ENCODE measurements around the gene PDS5A.
"Not testable (repeated sequence)": the region's sequence is repeated elsewhere in the genome, so short reads cannot be mapped to it uniquely, and the experiment has no call there.

The PDS5A gene

GRCh38 chr4:39924014-39924413, 53.7 kb downstream of the PDS5A start:
- no peak for TF ChIP-seq CTCF (IDR thresholded peaks at IDR 0.05; ENCODE audit: low read length, missing control alignments)
- H3K4me3 ChIP-seq (replicated peaks; ENCODE audit: low read depth, low read length): no peak overlapping the region
- DNase-seq (ENCODE audit: low read depth): no peak

- TF ChIP-seq CTCF (IDR thresholded peaks at IDR 0.05; ENCODE audit: low read length, missing control alignments): no peak
- DNase-seq (ENCODE audit: low read depth): no peak
- no peak overlapping the region for H3K4me3 ChIP-seq (replicated peaks; ENCODE audit: low read depth, low read length)
Observed at GRCh38 chr4:39922399-39922798, 55.3 kb downstream of the PDS5A start.

GRCh38 chr4:39913471-39913870, 64.2 kb downstream of the PDS5A start:
- TF ChIP-seq CTCF (IDR thresholded peaks at IDR 0.05; ENCODE audit: low read length, missing control alignments): no peak
- no peak for DNase-seq (ENCODE audit: low read depth)
- H3K4me3 ChIP-seq (replicated peaks; ENCODE audit: low read depth, low read length): no peak overlapping the region

- no peak for DNase-seq (ENCODE audit: low read depth)
- H3K4me3 ChIP-seq (replicated peaks; ENCODE audit: low read depth, low read length): no peak overlapping the region
- TF ChIP-seq CTCF (IDR thresholded peaks at IDR 0.05; ENCODE audit: low read length, missing control alignments): no peak
Observed at GRCh38 chr4:39910064-39910463, 67.6 kb downstream of the PDS5A start.

- H3K4me3 ChIP-seq (replicated peaks; ENCODE audit: low read depth, low read length): no peak overlapping the region
- no peak for TF ChIP-seq CTCF (IDR thresholded peaks at IDR 0.05; ENCODE audit: low read length, missing control alignments)
- DNase-seq (ENCODE audit: low read depth): peak; percentile 5
Observed at GRCh38 chr4:39908284-39908683, 69.4 kb downstream of the PDS5A start.

GRCh38 chr4:39905656-39906055, 72.1 kb downstream of the PDS5A start:
- no peak overlapping the region for H3K4me3 ChIP-seq (replicated peaks; ENCODE audit: low read depth, low read length)
- no peak for DNase-seq (ENCODE audit: low read depth)
- no peak for TF ChIP-seq CTCF (IDR thresholded peaks at IDR 0.05; ENCODE audit: low read length, missing control alignments)

GRCh38 chr4:39905019-39905418, 72.7 kb downstream of the PDS5A start:
- not testable (repeated sequence) for H3K4me3 ChIP-seq (replicated peaks; ENCODE audit: low read depth, low read length); DNase-seq (ENCODE audit: low read depth)

GRCh38 chr4:39900966-39901365, 76.7 kb downstream of the PDS5A start:
- TF ChIP-seq CTCF (IDR thresholded peaks at IDR 0.05; ENCODE audit: low read length, missing control alignments): no peak
- H3K4me3 ChIP-seq (replicated peaks; ENCODE audit: low read depth, low read length): no peak overlapping the region
- no peak for DNase-seq (ENCODE audit: low read depth)
